HCT116 (cell line): ENCODE measurements around the gene KCNJ4. TPM values are rescaled to one million over a fixed set of nuclear protein-coding genes. Genes with fewer than 3 reads are reported as not detected.

Experiments used
- ATAC-seq: fragments of 200-7000 bp; cut with Tn5 transposase; 2 replicates; pipeline ENCODE4 v1.9.1; 2020; ENCODE audit warnings: mild to moderate bottlenecking, moderate library complexity
- BruUV-seq: library from RNA; stranded (reverse); fragments of 400-500 nt; replicated peaks from 2 replicates; lab custom pipeline; 2021; lab: Mats Ljungman, UMichigan
- CTCF ChIA-PET: fragments of 300-600 bp; sonication (Branson Sonifier 250); formaldehyde crosslinking; loops from one replicate; lab custom pipeline; 2021; ENCODE audit warnings: antibody characterized with exemption; lab: Charles Lee
- POLR2A ChIA-PET: fragments of 300-600, 350-600 bp; sonication (Branson Sonifier 250); formaldehyde crosslinking; loops from one replicate; lab custom pipeline; 2021; ENCODE audit warnings: antibody characterized with exemption; lab: Charles Lee
- RAD21 ChIA-PET, 2 experiments: fragments of 300-600 bp; sonication (Branson Sonifier 250); formaldehyde crosslinking; loops; one replicate each; lab custom pipeline; 2023; ENCODE audit warnings: low total read pairs in 2 of 2; ENCODE audit not compliant: uncharacterized antibody in 2 of 2, unreplicated experiment in 2 of 2, low non-redundant PET in 1 of 2; lab: Charles Lee
- DNase-seq: peaks from one replicate; pipeline ENCODE4 v3.0.0-alpha.2; 2010; ENCODE audit warnings: low read depth, low spot score
- H2AFZ ChIP-seq: fragments of 200-600 bp; shearing (Covaris generic), sonication (generic); 2 replicates; pipeline ENCODE4 v1.6.1; 2017; ENCODE audit warnings: low read depth, mixed run types, mixed read lengths, antibody characterized with exemption, low read length; ENCODE audit not compliant: poor library complexity, severe bottlenecking
- H3K27ac ChIP-seq: 2 replicates; pipeline ENCODE4 v1.5.1; 2012; ENCODE audit warnings: low read depth, low read length
- H3K27me3 ChIP-seq: fragments of 200-600 bp; sonication (generic); 2 replicates; pipeline ENCODE4 v1.6.1; 2016; ENCODE audit warnings: mixed run types, low read length, mixed read lengths; ENCODE audit not compliant: insufficient read depth
- H3K36me3 ChIP-seq, 2 experiments: fragments of 200-500 bp in 1 of 2; fragments of 200-600 bp in 1 of 2; sonication (Bioruptor generic) in 1 of 2; sonication (generic) in 1 of 2; 2 replicates each; pipeline versions ENCODE4 v1.5.1 to v1.6.1; 2014 to 2016; ENCODE audit warnings: low read length in 2 of 2, inconsistent platforms in 1 of 2, mixed read lengths in 1 of 2, mixed run types in 1 of 2; ENCODE audit not compliant: insufficient read depth in 2 of 2, control insufficient read depth in 1 of 2
- H3K4me1 ChIP-seq, 2 experiments: fragments of 200-600 bp in 1 of 2; sonication (generic) in 1 of 2; 2 replicates each; pipeline versions ENCODE4 v1.5.1 to v1.6.1; 2012 to 2017; ENCODE audit warnings: low read length in 2 of 2, inconsistent platforms in 1 of 2, mild to moderate bottlenecking in 1 of 2, mixed read lengths in 1 of 2, mixed run types in 1 of 2, moderate library complexity in 1 of 2; ENCODE audit not compliant: insufficient read depth in 2 of 2, control insufficient read depth in 1 of 2
- H3K4me2 ChIP-seq: fragments of 200-600 bp; sonication (generic); 2 replicates; pipeline ENCODE4 v1.6.1; 2017; ENCODE audit warnings: mixed run types, low read length, mixed read lengths
- H3K4me3 ChIP-seq, 2 experiments: fragments of 200-600 bp in 1 of 2; sonication (generic) in 1 of 2; replicated peaks in 1 of 2; 2 replicates each; pipeline ENCODE4 v1.5.1; 2011 to 2016; ENCODE audit warnings: low read length in 2 of 2, control low read depth in 1 of 2, low read depth in 1 of 2, mild to moderate bottlenecking in 1 of 2, mixed read lengths in 1 of 2, mixed run types in 1 of 2
- H3K79me2 ChIP-seq: fragments of 200-600 bp; sonication (generic); 2 replicates; pipeline ENCODE4 v1.6.1; 2017; ENCODE audit warnings: mild to moderate bottlenecking, mixed run types, low read length, moderate library complexity, mixed read lengths; ENCODE audit not compliant: insufficient read depth
- H3K9ac ChIP-seq: fragments of 200-600 bp; sonication (generic); 2 replicates; pipeline ENCODE4 v1.6.1; 2016; ENCODE audit warnings: low read length, mixed read lengths
- H3K9me2 ChIP-seq: fragments of 200-600 bp; sonication (generic), shearing (Covaris generic); 2 replicates; pipeline ENCODE4 v1.6.1; 2017; ENCODE audit warnings: mixed run types, mild to moderate bottlenecking, moderate library complexity; ENCODE audit not compliant: insufficient read depth
- H3K9me3 ChIP-seq, 2 experiments: fragments of 200-500 bp in 1 of 2; fragments of 200-600 bp in 1 of 2; sonication (Bioruptor generic) in 1 of 2; sonication (generic) in 1 of 2; 2 replicates each; pipeline ENCODE4 v1.6.1; 2014 to 2017; ENCODE audit warnings: low read length in 2 of 2, mixed read lengths in 2 of 2, inconsistent platforms in 1 of 2, low read depth in 1 of 2, mild to moderate bottlenecking in 1 of 2, mixed run types in 1 of 2, moderate library complexity in 1 of 2; ENCODE audit not compliant: control insufficient read depth in 1 of 2, insufficient read depth in 1 of 2
- H4K20me1 ChIP-seq: fragments of 200-600 bp; sonication (generic), shearing (Covaris generic); 2 replicates; pipeline ENCODE4 v1.6.1; 2017; ENCODE audit warnings: mixed run types, mild to moderate bottlenecking, moderate library complexity; ENCODE audit not compliant: insufficient read depth
- ELF1 ChIP-seq: IDR thresholded peaks from 2 replicates; pipeline ENCODE4 v1.6.1; 2012; ENCODE audit warnings: low read depth, borderline replicate concordance
- EZH2phosphoT487 ChIP-seq: fragments of 200-600 bp; IDR thresholded peaks from 2 replicates; pipeline ENCODE4 v1.6.1; 2018; ENCODE audit warnings: antibody characterized with exemption, borderline replicate concordance
- FOSL1 ChIP-seq: IDR thresholded peaks from 2 replicates; pipeline ENCODE4 v1.6.1; 2012; ENCODE audit warnings: low read depth
- POLR2A ChIP-seq: IDR thresholded peaks from 2 replicates; pipeline ENCODE4 v1.7.0; 2011; ENCODE audit warnings: borderline replicate concordance; ENCODE audit not compliant: insufficient read depth, insufficient read length; ENCODE audit errors: extremely low read depth
- RAD21 ChIP-seq: IDR thresholded peaks from 2 replicates; pipeline ENCODE4 v1.6.1; 2012; ENCODE audit warnings: low read depth, mild to moderate bottlenecking
- SP1 ChIP-seq: IDR thresholded peaks from 2 replicates; pipeline ENCODE4 v1.6.1; 2012; ENCODE audit warnings: low read depth
- SRF ChIP-seq: IDR thresholded peaks from 2 replicates; pipeline ENCODE4 v1.6.1; 2012; ENCODE audit warnings: low read depth
- YY1 ChIP-seq: IDR thresholded peaks from 2 replicates; pipeline ENCODE4 v1.6.1; 2011; ENCODE audit warnings: low read length, low read depth, moderate library complexity, mild to moderate bottlenecking; ENCODE audit not compliant: insufficient replicate concordance; ENCODE audit errors: extremely low read depth
- intact Hi-C: fragments of 100-400 bp; cut with micrococcal nuclease; formaldehyde crosslinking; loops from 2 replicates; pipeline ENCODE4 v1.10.0; 2022
- total RNA-seq: library from RNA; stranded (reverse); gene quantifications from one replicate; pipeline ENCODE4 v1.2.1, GENCODE V29; 2021; ENCODE audit not compliant: unreplicated experiment
- TF ChIP-seq, protein P1 (sequence below): IDR thresholded peaks from 2 replicates; pipeline ENCODE4 v1.6.1; 2012

The KCNJ4 gene
- total RNA-seq, 1 experiment from 2014 or later = not detected

DNA sequence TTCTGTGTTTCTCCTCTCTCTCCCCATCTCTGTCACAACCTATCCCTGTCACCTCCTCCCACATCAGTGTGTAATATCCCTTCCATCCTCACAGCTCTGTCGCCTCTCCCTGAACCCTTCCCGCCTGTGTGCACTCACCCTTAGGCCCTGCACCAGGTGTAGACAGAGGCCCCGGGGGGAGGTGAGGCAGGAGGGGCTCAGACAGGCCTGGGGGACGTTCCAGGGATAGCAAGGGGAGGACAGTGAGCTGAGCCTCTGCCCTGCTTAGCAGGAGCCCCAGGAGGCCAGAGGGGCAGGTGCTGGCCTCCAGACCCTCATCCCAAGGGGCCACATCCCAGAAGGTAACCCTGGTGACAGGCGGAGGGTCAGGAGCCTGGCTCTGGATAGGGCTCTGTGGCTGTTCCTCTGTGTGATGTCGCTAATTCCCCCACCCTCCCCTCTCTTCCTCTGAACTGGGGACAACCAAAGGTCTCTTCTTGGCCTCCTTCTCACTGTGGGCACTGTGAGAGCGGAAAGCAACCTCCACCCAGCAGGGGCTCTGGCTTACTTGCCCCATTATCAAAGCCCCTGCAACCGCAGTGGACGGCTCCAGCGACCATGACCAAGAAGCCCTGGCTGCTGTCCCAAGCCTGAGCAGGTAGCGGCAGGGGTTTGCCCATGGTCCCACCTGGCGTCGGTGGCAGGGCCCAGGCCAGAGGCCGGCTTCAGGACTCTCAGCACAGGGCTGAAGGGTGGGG, 35.7 kb downstream of the KCNJ4 start:
- H3K27me3 ChIP-seq = no peaks in the 10 kb centered on the region
- ATAC-seq (no peak), DNase-seq (no peak)
- H3K4me3 ChIP-seq = no peak overlapping the region
- ChIA-PET CTCF (no interaction called here), RAD21 (no interaction called here), POLR2A (interaction anchor here (0.6 kb wide), 1 partner anchor 8 kb away, joined by 3 read pairs; no protein-coding TSS in a partner anchor)
- intact Hi-C loops = no loop called here
- no peak overlapping the region for H3K4me2 ChIP-seq
- no peak overlapping the region for H3K9ac ChIP-seq
- H3K79me2 ChIP-seq = no peaks in the 10 kb centered on the region
- H3K36me3 ChIP-seq = no peaks in the 10 kb centered on the region
- no peak overlapping the region for H2AFZ ChIP-seq
- no peaks in the 10 kb centered on the region for H3K9me3 ChIP-seq
- H3K9me2 ChIP-seq = no peaks in the 10 kb centered on the region
- no peak overlapping the region for H3K27ac ChIP-seq
- H4K20me1 ChIP-seq = no peaks in the 10 kb centered on the region
- no TSS peak for BruUV-seq
- peaks cover 10 to 28% of the 10 kb centered on the region in 2 experiments for H3K4me1 ChIP-seq
- TF ChIP-seq SP1 = no peak
- TF ChIP-seq POLR2A = no peak
- TF ChIP-seq FOSL1 = no peak
- no peak for TF ChIP-seq RAD21
- no peak for TF ChIP-seq EZH2phosphoT487
- no peak for TF ChIP-seq SRF
- no peak for TF ChIP-seq ELF1
- no peak for TF ChIP-seq YY1
- TF ChIP-seq, all 23 proteins: peak for 0

DNA sequence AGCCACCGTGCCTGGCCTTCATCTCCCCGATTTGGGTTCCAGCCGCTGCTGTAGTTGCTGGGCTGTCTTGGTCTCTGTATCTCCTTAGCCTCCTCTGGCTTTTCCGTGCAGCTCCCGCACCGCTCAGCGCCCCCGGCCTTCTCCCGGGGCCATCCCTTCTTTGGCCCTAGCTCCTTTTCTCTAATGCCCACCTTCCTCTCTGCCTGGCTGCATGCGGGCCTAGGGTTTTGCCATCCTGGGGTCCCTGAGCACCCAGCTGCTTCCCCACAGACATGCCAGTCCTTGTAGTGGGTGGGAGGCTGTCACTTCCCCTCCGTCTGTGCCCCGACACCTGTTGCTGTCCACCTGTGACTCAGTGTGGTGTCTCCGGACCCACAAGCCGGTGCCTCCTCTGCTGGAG, 36.4 kb downstream of the KCNJ4 start:
- CTCF ChIA-PET = no interaction called here
- DNase-seq = no peak
- Histone ChIP-seq H2AFZ (no peak overlapping the region), H3K4me3 (no peak overlapping the region), H3K27me3 (no peaks in the 10 kb centered on the region), H3K9ac (no peak overlapping the region), H3K4me2 (no peak overlapping the region)
- TF ChIP-seq EZH2phosphoT487 (no peak), RAD21 (no peak), POLR2A (no peak)
- TF ChIP-seq, protein P1, sequence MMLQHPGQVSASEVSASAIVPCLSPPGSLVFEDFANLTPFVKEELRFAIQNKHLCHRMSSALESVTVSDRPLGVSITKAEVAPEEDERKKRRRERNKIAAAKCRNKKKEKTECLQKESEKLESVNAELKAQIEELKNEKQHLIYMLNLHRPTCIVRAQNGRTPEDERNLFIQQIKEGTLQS = no peak
- TF ChIP-seq, all 23 proteins: peak for 0
- Histone ChIP-seq H3K4me1 (peaks cover 10 to 21% of the 10 kb centered on the region in 2 experiments), H3K36me3 (no peaks in the 10 kb centered on the region), H3K79me2 (no peaks in the 10 kb centered on the region), H3K9me2 (no peaks in the 10 kb centered on the region), H3K27ac (no peak overlapping the region), H3K9me3 (no peaks in the 10 kb centered on the region), H4K20me1 (no peaks in the 10 kb centered on the region)
- BruUV-seq = no TSS peak
- ChIA-PET RAD21 (no interaction called here), POLR2A (no interaction called here)
- no peak for ATAC-seq
- intact Hi-C loops = no loop called here
